Parathyroid adenoma (tissue), 2 donors: ENCODE data around the gene CHD1.

Experiments used
- H2AFZ ChIP-seq: fragments of 300-600 bp; sonication (generic); one replicate; pipeline ENCODE4 v1.7.0; 2017; ENCODE audit warnings: antibody characterized with exemption, mild to moderate bottlenecking
- H3K27ac ChIP-seq: fragments of 300-600 bp; sonication (generic); one replicate; pipeline ENCODE4 v1.7.0; 2017
- H3K27me3 ChIP-seq: fragments of 300-600 bp; sonication (generic); one replicate; pipeline ENCODE4 v1.7.0; 2017; ENCODE audit warnings: low read length; ENCODE audit not compliant: control insufficient read depth, insufficient read depth
- H3K36me3 ChIP-seq: fragments of 300-600 bp; sonication (generic); one replicate; pipeline ENCODE4 v1.7.0; 2017; ENCODE audit warnings: low read length; ENCODE audit not compliant: control insufficient read depth, insufficient read depth
- H3K4me1 ChIP-seq: fragments of 300-600 bp; sonication (generic); one replicate; pipeline ENCODE4 v1.7.0; 2017; ENCODE audit warnings: control low read depth
- H3K4me2 ChIP-seq: fragments of 300-600 bp; sonication (generic); one replicate; pipeline ENCODE4 v1.7.0; 2017; ENCODE audit warnings: low read length
- H3K4me3 ChIP-seq: fragments of 300-600 bp; sonication (generic); one replicate; pipeline ENCODE4 v1.7.0; 2017; ENCODE audit warnings: low read depth, low read length
- H3K79me2 ChIP-seq: fragments of 300-600 bp; sonication (generic); one replicate; pipeline ENCODE4 v1.7.0; 2017; ENCODE audit warnings: control low read depth
- H3K9ac ChIP-seq: fragments of 300-600 bp; sonication (generic); one replicate; pipeline ENCODE4 v1.7.0; 2017; ENCODE audit warnings: mild to moderate bottlenecking
- H3K9me3 ChIP-seq: fragments of 300-600 bp; sonication (generic); one replicate; pipeline ENCODE4 v1.7.0; 2017; ENCODE audit warnings: low read length; ENCODE audit not compliant: control insufficient read depth
- CTCF ChIP-seq: fragments of 300-600 bp; sonication (generic); IDR thresholded peaks from one replicate; pipeline ENCODE4 v1.7.0; 2017; ENCODE audit warnings: antibody characterized with exemption, mild to moderate bottlenecking
- donor health status: primary hyperparathyroidism.

CHD1 gene

GRCh38 chr5:98827588-98828284, 101.1 kb downstream of the CHD1 start:
- H3K27me3 ChIP-seq, result no peaks in the 10 kb centered on the region
- H3K27ac ChIP-seq, result no peak overlapping the region
- H3K36me3 ChIP-seq, result no peaks in the 10 kb centered on the region
- no peak overlapping the region for H3K4me2 ChIP-seq
- no peaks in the 10 kb centered on the region for H3K79me2 ChIP-seq
- H3K9ac ChIP-seq, result no peak overlapping the region
- peaks cover 2% of the 10 kb centered on the region for H3K4me1 ChIP-seq
- H3K4me3 ChIP-seq, result no peak overlapping the region
- no peak overlapping the region for H2AFZ ChIP-seq
- no peak for TF ChIP-seq CTCF
- H3K9me3 ChIP-seq, result no peaks in the 10 kb centered on the region

DNA sequence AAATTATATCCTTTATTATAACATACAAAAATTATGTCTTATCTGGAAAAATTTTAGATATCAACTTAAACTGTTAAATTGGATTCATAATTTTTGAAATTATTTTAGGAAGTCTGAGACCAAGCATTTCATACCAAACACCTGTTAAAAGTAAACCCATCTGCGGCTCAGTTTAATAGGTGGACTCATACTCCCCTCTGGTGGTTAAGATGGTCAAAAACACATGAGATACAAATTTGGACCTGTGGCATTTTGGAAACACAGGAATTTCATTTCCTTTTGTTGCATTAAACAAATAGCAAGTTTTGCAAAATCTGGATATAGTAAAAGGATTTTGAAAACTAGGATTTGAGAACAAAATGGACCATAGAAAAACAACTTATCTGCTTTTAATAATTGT, 101.6 kb downstream of the CHD1 start:
- Histone ChIP-seq H3K9me3 (no peaks in the 10 kb centered on the region), H2AFZ (no peak overlapping the region), H3K4me1 (peaks cover 2% of the 10 kb centered on the region), H3K79me2 (no peaks in the 10 kb centered on the region), H3K27ac (no peak overlapping the region), H3K36me3 (no peaks in the 10 kb centered on the region), H3K9ac (no peak overlapping the region), H3K4me2 (no peak overlapping the region), H3K4me3 (no peak overlapping the region), H3K27me3 (no peaks in the 10 kb centered on the region)
- TF ChIP-seq CTCF, result peak; percentile 55

DNA sequence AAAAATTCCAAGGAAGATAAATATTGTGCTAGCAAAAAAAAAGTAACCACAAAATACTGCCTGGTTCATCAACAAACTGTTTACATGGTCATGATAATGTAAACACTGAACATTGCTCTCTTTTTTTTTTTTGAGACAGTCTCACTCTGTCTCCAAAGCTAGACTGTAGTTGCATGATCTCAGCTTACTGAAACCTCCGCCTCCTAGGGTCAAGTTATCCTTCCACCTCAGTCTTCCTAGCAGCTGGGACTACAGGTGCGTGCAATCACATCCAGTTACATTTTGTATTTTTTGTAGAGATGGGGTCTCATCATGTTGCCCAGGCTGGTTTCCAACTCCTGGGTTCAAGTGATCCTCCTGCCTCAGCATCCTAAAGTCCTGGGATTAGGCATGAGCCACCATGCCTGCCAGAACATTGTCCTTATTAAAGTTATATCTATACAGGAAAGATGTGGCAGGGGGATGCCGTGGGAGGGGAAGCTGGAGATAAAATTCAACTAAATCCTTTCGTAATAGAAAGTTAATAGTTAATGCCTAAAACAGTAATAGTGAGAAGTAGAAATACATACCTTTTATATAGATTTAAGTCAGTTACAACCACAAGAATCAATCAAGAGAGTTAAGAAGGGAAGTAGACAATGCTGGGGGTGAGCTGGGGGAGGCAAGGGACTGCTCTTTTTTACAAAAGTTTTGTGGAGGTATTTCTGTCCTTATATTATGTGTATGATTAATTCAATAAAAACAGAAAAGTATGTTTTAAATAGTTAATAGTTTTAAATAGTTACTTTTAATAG, 103.0 kb downstream of the CHD1 start:
- H2AFZ ChIP-seq, result no peak overlapping the region
- H3K4me2 ChIP-seq, result no peak overlapping the region
- H3K4me3 ChIP-seq, result no peak overlapping the region
- peaks cover 2% of the 10 kb centered on the region for H3K4me1 ChIP-seq
- no peaks in the 10 kb centered on the region for H3K36me3 ChIP-seq
- no peaks in the 10 kb centered on the region for H3K79me2 ChIP-seq
- no peaks in the 10 kb centered on the region for H3K27me3 ChIP-seq
- H3K9me3 ChIP-seq, result no peaks in the 10 kb centered on the region
- no peak overlapping the region for H3K27ac ChIP-seq
- H3K9ac ChIP-seq, result no peak overlapping the region
- no peak for TF ChIP-seq CTCF

DNA sequence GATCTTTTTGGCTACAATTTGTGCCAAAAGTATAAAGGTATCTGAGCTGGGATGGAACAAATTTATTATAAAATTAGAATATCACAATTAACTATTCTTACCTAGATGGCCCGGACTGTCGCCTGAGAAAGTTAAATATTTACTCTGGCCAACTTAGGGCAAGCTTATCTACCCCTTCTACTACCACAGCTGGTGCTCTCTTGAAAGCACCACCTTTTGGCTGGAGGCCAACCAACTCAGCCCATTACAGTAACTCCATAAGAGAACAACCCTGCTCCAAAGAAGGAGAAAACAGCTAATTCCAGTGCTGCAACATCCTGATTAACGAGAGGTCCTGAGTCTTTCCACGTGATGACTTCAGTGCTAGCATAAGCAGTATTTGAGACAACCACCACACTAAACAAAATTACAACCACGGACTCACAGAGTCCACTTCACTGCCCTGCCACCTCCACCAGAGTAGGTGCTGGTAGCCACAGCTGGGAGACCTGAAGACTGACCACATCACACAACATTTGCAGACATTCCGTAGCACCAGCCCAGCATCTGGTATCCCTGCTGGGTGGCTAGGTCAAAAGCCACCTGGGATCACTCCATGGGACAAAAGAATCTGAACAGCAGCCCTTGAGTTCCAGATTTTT, 112.1 kb downstream of the CHD1 start:
- no peak for TF ChIP-seq CTCF
- Histone ChIP-seq H3K4me3 (no peak overlapping the region), H3K79me2 (no peaks in the 10 kb centered on the region), H3K27me3 (no peaks in the 10 kb centered on the region), H3K4me1 (no peaks in the 10 kb centered on the region), H3K9me3 (no peaks in the 10 kb centered on the region), H3K4me2 (no peak overlapping the region), H3K27ac (no peak overlapping the region), H2AFZ (no peak overlapping the region), H3K9ac (no peak overlapping the region), H3K36me3 (no peaks in the 10 kb centered on the region)
